ENCODE results near the gene WNK2. TPM values are rescaled to one million over a fixed set of nuclear protein-coding genes. Genes with fewer than 3 reads are reported as not detected.

Gene WNK2
- total and polyA plus RNA-seq, 5 donors = 167 to 322 (median 246) TPM

- ATAC-seq (no peak), DNase-seq (peak in 1 of 3 donors; percentile 7)
- H3K4me3 ChIP-seq (ENCODE audit: low read length) = no peak overlapping the region
- intact Hi-C loops (cut with DNase I) = no loop called here
- WGBS = 74% methylated on average over 6 of the region's 6 CpGs
- no peaks in the 10 kb centered on the region for H3K9me3 ChIP-seq (ENCODE audit: control insufficient read depth, low read length)
- H3K27ac ChIP-seq (ENCODE audit: low read length) = no peak overlapping the region
- H3K4me1 ChIP-seq (ENCODE audit: control insufficient read depth, insufficient read depth, low read length) = no peaks in the 10 kb centered on the region
- H3K27me3 ChIP-seq (ENCODE audit: control insufficient read depth, insufficient read depth) = no peaks in the 10 kb centered on the region
Observed at GRCh38 chr9:93266521-93267001, 82.6 kb downstream of the WNK2 start.

DNA sequence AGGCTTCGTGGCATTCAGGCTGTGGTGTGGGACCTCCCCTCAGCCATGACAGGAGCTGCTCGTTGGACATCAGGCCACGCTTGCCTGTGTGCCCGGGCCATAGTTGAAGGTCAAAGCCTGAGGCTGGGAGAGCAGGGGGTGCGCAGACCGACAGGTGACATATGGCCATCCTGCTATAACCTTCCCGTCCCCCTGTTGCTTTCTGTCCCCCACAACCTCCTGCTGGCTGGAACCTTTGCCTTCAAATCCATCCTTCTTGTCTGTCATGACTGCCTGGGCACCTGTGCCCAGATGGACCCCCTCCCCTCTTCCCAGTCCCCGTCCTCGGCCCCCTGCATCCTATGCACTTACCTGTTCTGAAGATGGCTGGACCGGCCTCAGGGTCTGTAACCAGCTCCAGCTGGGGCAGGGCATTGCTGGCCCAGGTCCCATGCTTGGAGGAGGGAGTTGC lies 83.2 kb downstream of the WNK2 start:
- H3K9me3 ChIP-seq (ENCODE audit: control insufficient read depth, low read length) = no peaks in the 10 kb centered on the region
- H3K27me3 ChIP-seq (ENCODE audit: control insufficient read depth, insufficient read depth) = no peaks in the 10 kb centered on the region
- WGBS = 91% methylated on average over 10 of the region's 10 CpGs
- no peak overlapping the region for H3K27ac ChIP-seq (ENCODE audit: low read length)
- H3K4me3 ChIP-seq (ENCODE audit: low read length) = no peak overlapping the region
- no peaks in the 10 kb centered on the region for H3K4me1 ChIP-seq (ENCODE audit: control insufficient read depth, insufficient read depth, low read length)
- intact Hi-C loops (cut with DNase I) = no loop called here
- no peak for ATAC-seq
- no peak for DNase-seq

GRCh38 chr9:93267681-93268505 lies 84.0 kb downstream of the WNK2 start:
- no peak overlapping the region for H3K4me3 ChIP-seq (ENCODE audit: low read length)
- no peaks in the 10 kb centered on the region for H3K27me3 ChIP-seq (ENCODE audit: control insufficient read depth, insufficient read depth)
- WGBS = 92% methylated on average over 28 of the region's 28 CpGs
- peak in 1 of 3 donors; percentile 30 for DNase-seq
- H3K9me3 ChIP-seq (ENCODE audit: control insufficient read depth, low read length) = no peaks in the 10 kb centered on the region
- no peak for ATAC-seq
- no peak overlapping the region for H3K27ac ChIP-seq (ENCODE audit: low read length)
- intact Hi-C loops (cut with DNase I) = no loop called here
- H3K4me1 ChIP-seq (ENCODE audit: control insufficient read depth, insufficient read depth, low read length) = no peaks in the 10 kb centered on the region

- ATAC-seq (no peak), DNase-seq (peak in 1 of 3 donors; percentile 12)
- intact Hi-C loops (cut with DNase I) = no loop called here
- WGBS = 74% methylated on average over 17 of the region's 17 CpGs
- no peaks in the 10 kb centered on the region for H3K27me3 ChIP-seq (ENCODE audit: control insufficient read depth, insufficient read depth)
- no peaks in the 10 kb centered on the region for H3K4me1 ChIP-seq (ENCODE audit: control insufficient read depth, insufficient read depth, low read length)
- H3K9me3 ChIP-seq (ENCODE audit: control insufficient read depth, low read length) = no peaks in the 10 kb centered on the region
- no peak overlapping the region for H3K27ac ChIP-seq (ENCODE audit: low read length)
- H3K4me3 ChIP-seq (ENCODE audit: low read length) = no peak overlapping the region
Observed at GRCh38 chr9:93268551-93269314, 84.8 kb downstream of the WNK2 start.

- intact Hi-C loops (cut with DNase I) = no loop called here
- DNase-seq (no peak), ATAC-seq (no peak)
- no peak overlapping the region for H3K27ac ChIP-seq (ENCODE audit: low read length)
- no peaks in the 10 kb centered on the region for H3K27me3 ChIP-seq (ENCODE audit: control insufficient read depth, insufficient read depth)
- no peaks in the 10 kb centered on the region for H3K4me1 ChIP-seq (ENCODE audit: control insufficient read depth, insufficient read depth, low read length)
- WGBS = 96% methylated on average over 3 of the region's 3 CpGs
- no peaks in the 10 kb centered on the region for H3K9me3 ChIP-seq (ENCODE audit: control insufficient read depth, low read length)
- H3K4me3 ChIP-seq (ENCODE audit: low read length) = no peak overlapping the region
Observed at GRCh38 chr9:93270976-93271375, 87.0 kb downstream of the WNK2 start.

DNA sequence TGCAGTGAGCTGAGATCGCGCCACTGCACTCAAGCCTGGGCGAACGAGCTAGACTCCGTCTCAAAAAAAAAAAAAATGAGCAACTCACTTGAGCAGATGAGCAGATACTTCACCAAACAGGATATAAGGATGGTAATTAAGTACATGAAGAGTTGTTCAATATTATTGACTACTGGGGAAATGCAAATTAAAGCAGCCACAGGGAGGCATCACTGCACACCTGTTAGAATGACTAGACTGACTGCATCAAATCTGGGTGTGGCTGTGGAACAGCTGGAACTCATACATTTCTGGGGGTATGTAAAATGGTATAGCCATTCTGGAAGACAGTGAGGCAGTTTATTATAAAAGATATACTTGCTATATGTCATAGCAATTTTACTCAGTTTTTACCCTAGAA lies 93.0 kb downstream of the WNK2 start:
- H3K27ac ChIP-seq (ENCODE audit: low read length) = no peak overlapping the region
- intact Hi-C loops (cut with DNase I) = no loop called here
- no peaks in the 10 kb centered on the region for H3K9me3 ChIP-seq (ENCODE audit: control insufficient read depth, low read length)
- no peaks in the 10 kb centered on the region for H3K27me3 ChIP-seq (ENCODE audit: control insufficient read depth, insufficient read depth)
- no peak for DNase-seq
- 87% methylated on average over 5 of the region's 5 CpGs for WGBS
- H3K4me3 ChIP-seq (ENCODE audit: low read length) = no peak overlapping the region
- no peaks in the 10 kb centered on the region for H3K4me1 ChIP-seq (ENCODE audit: control insufficient read depth, insufficient read depth, low read length)
- no peak for ATAC-seq

GRCh38 chr9:93278144-93278543 lies 94.2 kb downstream of the WNK2 start:
- H3K9me3 ChIP-seq (ENCODE audit: control insufficient read depth, low read length) = no peaks in the 10 kb centered on the region
- no peaks in the 10 kb centered on the region for H3K27me3 ChIP-seq (ENCODE audit: control insufficient read depth, insufficient read depth)
- H3K4me3 ChIP-seq (ENCODE audit: low read length) = no peak overlapping the region
- no peaks in the 10 kb centered on the region for H3K4me1 ChIP-seq (ENCODE audit: control insufficient read depth, insufficient read depth, low read length)
- ATAC-seq = no peak
- 51% methylated on average over 7 of the region's 7 CpGs for WGBS
- no peak overlapping the region for H3K27ac ChIP-seq (ENCODE audit: low read length)
- intact Hi-C loops (cut with DNase I) = no loop called here
- DNase-seq = no peak

GRCh38 chr9:93280661-93281259 lies 96.8 kb downstream of the WNK2 start:
- Histone ChIP-seq H3K27me3 (ENCODE audit: control insufficient read depth, insufficient read depth) (no peaks in the 10 kb centered on the region), H3K4me1 (ENCODE audit: control insufficient read depth, insufficient read depth, low read length) (no peaks in the 10 kb centered on the region), H3K27ac (ENCODE audit: low read length) (no peak overlapping the region), H3K9me3 (ENCODE audit: control insufficient read depth, low read length) (no peaks in the 10 kb centered on the region), H3K4me3 (ENCODE audit: low read length) (no peak overlapping the region)
- 96% methylated on average over 1 of the region's 1 CpG for WGBS
- intact Hi-C loops (cut with DNase I) = no loop called here
- ATAC-seq = no peak
- no peak for DNase-seq

- intact Hi-C loops (cut with DNase I) = no loop called here
- no peaks in the 10 kb centered on the region for H3K27me3 ChIP-seq (ENCODE audit: control insufficient read depth, insufficient read depth)
- H3K9me3 ChIP-seq (ENCODE audit: control insufficient read depth, low read length) = no peaks in the 10 kb centered on the region
- H3K4me1 ChIP-seq (ENCODE audit: control insufficient read depth, insufficient read depth, low read length) = no peaks in the 10 kb centered on the region
- 79% methylated on average over 6 of the region's 6 CpGs for WGBS
- DNase-seq (no peak), ATAC-seq (no peak)
- no peak overlapping the region for H3K4me3 ChIP-seq (ENCODE audit: low read length)
- no peak overlapping the region for H3K27ac ChIP-seq (ENCODE audit: low read length)
Observed at GRCh38 chr9:93286252-93287188, 102.6 kb downstream of the WNK2 start.

DNA sequence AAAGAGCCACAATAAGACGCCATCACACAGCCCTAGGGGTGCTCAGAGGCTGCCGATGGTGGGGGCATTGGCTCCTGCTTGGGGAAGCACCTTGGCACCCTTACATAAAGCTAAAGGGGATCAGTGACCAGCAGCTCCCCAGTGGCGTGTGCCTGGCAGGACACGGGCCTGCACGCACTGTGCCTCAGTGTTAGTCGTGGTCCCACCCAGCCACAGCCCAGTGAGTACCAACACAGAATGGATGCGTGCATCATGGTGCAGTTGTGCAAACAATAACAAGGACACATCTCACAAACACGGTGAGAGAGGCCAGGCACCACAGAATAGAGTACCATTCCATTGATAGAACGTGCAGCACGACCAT lies 103.2 kb downstream of the WNK2 start:
- intact Hi-C loops (cut with DNase I) = no loop called here
- H3K27me3 ChIP-seq (ENCODE audit: control insufficient read depth, insufficient read depth) = no peaks in the 10 kb centered on the region
- no peak overlapping the region for H3K27ac ChIP-seq (ENCODE audit: low read length)
- H3K4me3 ChIP-seq (ENCODE audit: low read length) = no peak overlapping the region
- H3K9me3 ChIP-seq (ENCODE audit: control insufficient read depth, low read length) = no peaks in the 10 kb centered on the region
- peak in 1 of 3 donors; percentile 15 for DNase-seq
- WGBS = 87% methylated on average over 10 of the region's 10 CpGs
- no peak for ATAC-seq
- no peaks in the 10 kb centered on the region for H3K4me1 ChIP-seq (ENCODE audit: control insufficient read depth, insufficient read depth, low read length)
